ENCODE measurements around the gene UBE3D.

The UBE3D gene

GRCh38 chr6:82980086-82980485 is 85.6 kb downstream of the UBE3D start:
- H3K4me3 ChIP-seq (replicated peaks; ENCODE audit: insufficient read depth, low read length), result no peak overlapping the region
- H3K27me3 ChIP-seq (ENCODE audit: insufficient read depth, poor library complexity, severe bottlenecking), result no peaks in the 10 kb centered on the region
- no peak overlapping the region for H3K27ac ChIP-seq (replicated peaks)
- no peak for DNase-seq (ENCODE audit: low read depth in 1 of 2, low spot score in 1 of 2)
- TF ChIP-seq REST (IDR thresholded peaks at IDR 0.05; ENCODE audit: insufficient replicate concordance, low read depth), result no peak
- TF ChIP-seq CTCF (IDR thresholded peaks at IDR 0.05; ENCODE audit: insufficient read depth, low read length), result no peak
- no peak for TF ChIP-seq SPI1 (IDR thresholded peaks at IDR 0.05; ENCODE audit: borderline replicate concordance, low read depth)
- no peak for TF ChIP-seq POLR2AphosphoS5 (IDR thresholded peaks at IDR 0.05; ENCODE audit: low read depth)
- no peak for TF ChIP-seq GABPA (IDR thresholded peaks at IDR 0.05; ENCODE audit: low read depth)

GRCh38 chr6:82979657-82980056 is 86.0 kb downstream of the UBE3D start:
- Histone ChIP-seq H3K27ac (replicated peaks) (no peak overlapping the region), H3K4me3 (replicated peaks; ENCODE audit: insufficient read depth, low read length) (no peak overlapping the region), H3K27me3 (ENCODE audit: insufficient read depth, poor library complexity, severe bottlenecking) (no peaks in the 10 kb centered on the region)
- no peak for DNase-seq (ENCODE audit: low read depth in 1 of 2, low spot score in 1 of 2)
- TF ChIP-seq SPI1 (IDR thresholded peaks at IDR 0.05; ENCODE audit: borderline replicate concordance, low read depth), result no peak; the same call in 1 of the 2 replicates
- TF ChIP-seq POLR2AphosphoS5 (IDR thresholded peaks at IDR 0.05; ENCODE audit: low read depth), result no peak
- TF ChIP-seq GABPA (IDR thresholded peaks at IDR 0.05; ENCODE audit: low read depth), result no peak

GRCh38 chr6:82978362-82978945 is 87.2 kb downstream of the UBE3D start:
- TF ChIP-seq REST (IDR thresholded peaks at IDR 0.05; ENCODE audit: insufficient replicate concordance, low read depth) (no peak), SPI1 (IDR thresholded peaks at IDR 0.05; ENCODE audit: borderline replicate concordance, low read depth) (no peak), POLR2AphosphoS5 (IDR thresholded peaks at IDR 0.05; ENCODE audit: low read depth) (no peak), CTCF (IDR thresholded peaks at IDR 0.05; ENCODE audit: insufficient read depth, low read length) (no peak), GABPA (IDR thresholded peaks at IDR 0.05; ENCODE audit: low read depth) (no peak)
- no peak for DNase-seq (ENCODE audit: low read depth in 1 of 2, low spot score in 1 of 2)
- Histone ChIP-seq H3K27me3 (ENCODE audit: insufficient read depth, poor library complexity, severe bottlenecking) (no peaks in the 10 kb centered on the region), H3K27ac (replicated peaks) (no peak overlapping the region), H3K4me3 (replicated peaks; ENCODE audit: insufficient read depth, low read length) (no peak overlapping the region)

DNA sequence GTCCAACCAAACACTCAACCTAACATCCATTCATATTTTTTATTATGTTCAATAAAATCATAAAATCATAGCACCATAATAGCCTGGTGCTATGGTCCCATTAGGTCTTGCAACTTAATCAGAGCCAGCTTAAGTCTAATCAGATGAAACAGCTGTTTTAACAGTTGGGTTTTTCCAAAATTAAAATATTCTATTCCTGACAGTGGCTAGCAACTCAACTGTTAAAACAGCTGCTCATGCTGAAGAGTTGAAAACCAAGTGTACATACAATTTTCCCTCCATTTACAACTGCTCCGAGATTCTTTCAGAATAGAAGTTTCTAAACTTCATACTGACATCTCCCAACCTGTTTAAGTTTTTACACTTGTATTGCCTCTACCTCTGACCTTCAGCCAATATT is 89.5 kb downstream of the UBE3D start:
- no peak for DNase-seq (ENCODE audit: low read depth in 1 of 2, low spot score in 1 of 2)
- TF ChIP-seq GABPA (IDR thresholded peaks at IDR 0.05; ENCODE audit: low read depth), result no peak
- no peak for TF ChIP-seq CTCF (IDR thresholded peaks at IDR 0.05; ENCODE audit: insufficient read depth, low read length)
- no peak for TF ChIP-seq REST (IDR thresholded peaks at IDR 0.05; ENCODE audit: insufficient replicate concordance, low read depth)
- no peak for TF ChIP-seq SPI1 (IDR thresholded peaks at IDR 0.05; ENCODE audit: borderline replicate concordance, low read depth)
- no peak for TF ChIP-seq POLR2AphosphoS5 (IDR thresholded peaks at IDR 0.05; ENCODE audit: low read depth)
- Histone ChIP-seq H3K27me3 (ENCODE audit: insufficient read depth, poor library complexity, severe bottlenecking) (no peaks in the 10 kb centered on the region), H3K27ac (replicated peaks) (no peak overlapping the region), H3K4me3 (replicated peaks; ENCODE audit: insufficient read depth, low read length) (no peak overlapping the region)
